HepG2 (cell line): ENCODE measurements around the gene DLST. TPM values are rescaled to one million over a fixed set of nuclear protein-coding genes. Genes with fewer than 3 reads are reported as not detected.

Source experiments
- AFF4 ChIP-seq: sonication (generic); formaldehyde crosslinking; IDR thresholded peaks from 2 replicates; pipeline ENCODE4 v1.4.0; 2020; ENCODE audit warnings: missing genetic modification reagents
- ARID2 ChIP-seq: sonication (generic); formaldehyde crosslinking; IDR thresholded peaks from 2 replicates; pipeline ENCODE4 v1.8.1; 2022; ENCODE audit warnings: mild to moderate bottlenecking, missing genetic modification reagents, borderline replicate concordance
- ARID5B ChIP-seq: IDR thresholded peaks from 2 replicates; pipeline ENCODE4 v1.4.0; 2020; ENCODE audit warnings: mild to moderate bottlenecking, missing genetic modification reagents
- DNMT3B ChIP-seq: conservative IDR thresholded peaks from 2 replicates; pipeline ENCODE4 v1.6.1; 2016; ENCODE audit warnings: missing biosample characterization, control low read depth
- NFIB ChIP-seq: sonication (generic); formaldehyde crosslinking; IDR thresholded peaks from 2 replicates; pipeline ENCODE4 v1.9.0; 2021; ENCODE audit warnings: missing genetic modification reagents, mild to moderate bottlenecking, borderline replicate concordance
- PAXIP1 ChIP-seq: sonication (generic); formaldehyde crosslinking; conservative IDR thresholded peaks from 2 replicates; pipeline ENCODE4 v1.4.0; 2020; ENCODE audit warnings: mild to moderate bottlenecking, missing genetic modification reagents, moderate library complexity
- SOX5 ChIP-seq: IDR thresholded peaks from 2 replicates; pipeline ENCODE4 v1.6.1; 2016; ENCODE audit warnings: borderline replicate concordance
- ZBTB14 ChIP-seq: sonication (generic); formaldehyde crosslinking; IDR thresholded peaks from 2 replicates; pipeline ENCODE4 v1.4.0; 2020; ENCODE audit warnings: missing genetic modification reagents
- ZNF253 ChIP-seq: sonication (generic); formaldehyde crosslinking; IDR thresholded peaks from 2 replicates; pipeline ENCODE4 v1.8.0; 2022; ENCODE audit warnings: mild to moderate bottlenecking, missing genetic modification reagents, borderline replicate concordance
- ZNF326 ChIP-seq: sonication (generic); formaldehyde crosslinking; IDR thresholded peaks from 2 replicates; pipeline ENCODE4 v1.4.0; 2020; ENCODE audit warnings: missing genetic modification reagents, borderline replicate concordance
- ZNF414 ChIP-seq: sonication (generic); formaldehyde crosslinking; IDR thresholded peaks from 2 replicates; pipeline ENCODE4 v1.5.0; 2020; ENCODE audit warnings: missing genetic modification reagents
- ZNF589 ChIP-seq: sonication (generic); formaldehyde crosslinking; conservative IDR thresholded peaks from 2 replicates; pipeline ENCODE4 v1.8.0; 2022; ENCODE audit warnings: mild to moderate bottlenecking, moderate library complexity, missing genetic modification reagents
- ZNF740 ChIP-seq: sonication (generic); formaldehyde crosslinking; IDR thresholded peaks from 2 replicates; pipeline ENCODE4 v1.4.0; 2020; ENCODE audit warnings: missing genetic modification reagents
- polyA plus RNA-seq, 8 experiments: library from polyadenylated mRNA; depleted of rRNA in 3 of 8; stranded (reverse) in 7 of 8; unstranded in 1 of 8; fragments of >200 nt; fragmentation: Illumina TruSeq in 4 of 8; extraction: Trizol in 4 of 8; gene quantifications; 2 replicates each; pipeline versions ENCODE4 v1.2.1 to v1.2.3, GENCODE V29; 2011 to 2016; ENCODE audit warnings: low read depth in 4 of 8, missing spikeins in 1 of 8, mixed read lengths in 1 of 8; ENCODE audit not compliant: insufficient read depth in 1 of 8
- total RNA-seq, 5 experiments: library from RNA; depleted of rRNA; stranded (reverse); fragments of >200 nt; fragmentation: Illumina TruSeq; extraction: Trizol; gene quantifications; 2 replicates each; pipeline ENCODE4 v1.2.3, GENCODE V29; 2016; ENCODE audit warnings: low read depth in 1 of 5

The DLST gene
- total and polyA plus RNA-seq, 2 of the 13 experiments (the other 11 are each of a cell fraction or from before 2014, with no cell fraction given) = 56.5 to 94.3 TPM

GRCh38 chr14:74950795-74951442 lies 69.2 kb downstream of the DLST start (continued):
- TF ChIP-seq ZBTB14 (CRISPR knock-in tag) = no peak
- TF ChIP-seq ARID5B = peak; percentile 63
- TF ChIP-seq NFIB (CRISPR knock-in tag) = no peak
- no peak for TF ChIP-seq ZNF326 (CRISPR knock-in tag)
- no peak for TF ChIP-seq ZNF589 (CRISPR knock-in tag)
- no peak; the same call in 1 of the 2 replicates for TF ChIP-seq SOX5
- TF ChIP-seq DNMT3B (CRISPR knock-in tag) = no peak
- no peak for TF ChIP-seq ZNF253 (CRISPR knock-in tag)
- TF ChIP-seq ZNF740 (CRISPR knock-in tag) = no peak
- TF ChIP-seq ZNF414 (CRISPR knock-in tag) = no peak
- 0 out of 2 replicates have a peak, but pooled peaks have one; percentile 27 for TF ChIP-seq AFF4 (CRISPR knock-in tag)
- peak; percentile 85 for TF ChIP-seq PAXIP1
- TF ChIP-seq ARID2 (CRISPR knock-in tag) = no peak
